ENCODE data around the gene KCNMB1. TPM values are rescaled to one million over a fixed set of nuclear protein-coding genes. Genes with fewer than 3 reads are reported as not detected.

Gene KCNMB1
- total RNA-seq, 1 experiment from 2014 or later: 0.24 TPM

GRCh38 chr5:170416526-170416925 is 27.4 kb upstream of the KCNMB1 start:
- ATAC-seq (no peak), DNase-seq (ENCODE audit: low spot score) (no peak)
- Mint-ChIP-seq H3K36me3 (no peaks in the 10 kb centered on the region), H3K27ac (no peak overlapping the region), H3K9me3 (no peaks in the 10 kb centered on the region), H3K4me3 (no peak overlapping the region), H3K27me3 (ENCODE audit: low read depth) (no peaks in the 10 kb centered on the region; the same call in 1 of the 2 replicates), H3K4me1 (peaks cover 33% of the 10 kb centered on the region)
- ChIA-PET CTCF (interaction anchor here (1.0 to 2.1 kb wide), 6 partner anchors 11 to 191 kb away, joined by 3 to 9 read pairs (median 6); no protein-coding TSS in a partner anchor), POLR2A (no interaction called here)
- no peak for TF ChIP-seq RORB (CRISPR knock-in tag; IDR thresholded peaks at IDR 0.05)
- TF ChIP-seq IRF1 (CRISPR knock-in tag; IDR thresholded peaks at IDR 0.05): no peak
- TF ChIP-seq ZNF532 (CRISPR knock-in tag; IDR thresholded peaks at IDR 0.05; ENCODE audit: borderline replicate concordance): no peak
- no peak for TF ChIP-seq E2F5 (CRISPR knock-in tag; IDR thresholded peaks at IDR 0.05)
- TF ChIP-seq MXD4 (CRISPR knock-in tag; IDR thresholded peaks at IDR 0.05; ENCODE audit: borderline replicate concordance): no peak
- no peak for TF ChIP-seq ZBTB21 (CRISPR knock-in tag; IDR thresholded peaks at IDR 0.05; ENCODE audit: borderline replicate concordance)
- TF ChIP-seq HMGA2 (CRISPR knock-in tag; IDR thresholded peaks at IDR 0.05): no peak

GRCh38 chr5:170414786-170415185 is 25.6 kb upstream of the KCNMB1 start:
- DNase-seq (ENCODE audit: low spot score) (no peak), ATAC-seq (no peak)
- ChIA-PET POLR2A (no interaction called here), CTCF (interaction anchor here (1.4 to 2.1 kb wide), 4 partner anchors 11 to 189 kb away, joined by 3 to 9 read pairs (median 6); no protein-coding TSS in a partner anchor)
- TF ChIP-seq CREM (CRISPR knock-in tag; IDR thresholded peaks at IDR 0.05) (no peak), ZMAT4 (CRISPR knock-in tag; IDR thresholded peaks at IDR 0.05) (no peak), FOXK1 (CRISPR knock-in tag; IDR thresholded peaks at IDR 0.05) (no peak), FOXP4 (CRISPR knock-in tag; IDR thresholded peaks at IDR 0.05) (no peak), ZNF396 (CRISPR knock-in tag; IDR thresholded peaks at IDR 0.05; ENCODE audit: borderline replicate concordance) (no peak), SMAD3 (CRISPR knock-in tag; IDR thresholded peaks at IDR 0.05; ENCODE audit: borderline replicate concordance) (no peak), GABPB1 (CRISPR knock-in tag; IDR thresholded peaks at IDR 0.05) (no peak), AFF4 (CRISPR knock-in tag; IDR thresholded peaks at IDR 0.05; ENCODE audit: borderline replicate concordance) (no peak), CBFB (CRISPR knock-in tag; IDR thresholded peaks at IDR 0.05; ENCODE audit: low read depth) (no peak), SP1 (CRISPR knock-in tag; conservative IDR thresholded peaks at IDR 0.05) (no peak), E2F5 (CRISPR knock-in tag; IDR thresholded peaks at IDR 0.05) (no peak)
- Mint-ChIP-seq H3K27ac (no peak overlapping the region), H3K4me1 (peaks cover 24% of the 10 kb centered on the region), H3K4me3 (no peak overlapping the region), H3K9me3 (no peaks in the 10 kb centered on the region; the same call in 1 of the 2 replicates), H3K27me3 (ENCODE audit: low read depth) (no peaks in the 10 kb centered on the region; the same call in 1 of the 2 replicates), H3K36me3 (no peaks in the 10 kb centered on the region)
